SK-N-MC (cell line): ENCODE data around the gene NFATC2.

ENCODE experiments used
- EZH2 ChIP-seq: fragments of 200-600 bp; sonication (generic); IDR thresholded peaks from one replicate; pipeline ENCODE4 v1.6.1; 2017; ENCODE audit warnings: antibody characterized with exemption
- FOXP2 ChIP-seq: optimal IDR thresholded peaks from 2 replicates; pipeline ENCODE3; 2011; ENCODE audit warnings: mild to moderate bottlenecking, moderate library complexity; ENCODE audit not compliant: insufficient read depth; ENCODE audit errors: extremely low read length, control extremely low read depth

DNA sequence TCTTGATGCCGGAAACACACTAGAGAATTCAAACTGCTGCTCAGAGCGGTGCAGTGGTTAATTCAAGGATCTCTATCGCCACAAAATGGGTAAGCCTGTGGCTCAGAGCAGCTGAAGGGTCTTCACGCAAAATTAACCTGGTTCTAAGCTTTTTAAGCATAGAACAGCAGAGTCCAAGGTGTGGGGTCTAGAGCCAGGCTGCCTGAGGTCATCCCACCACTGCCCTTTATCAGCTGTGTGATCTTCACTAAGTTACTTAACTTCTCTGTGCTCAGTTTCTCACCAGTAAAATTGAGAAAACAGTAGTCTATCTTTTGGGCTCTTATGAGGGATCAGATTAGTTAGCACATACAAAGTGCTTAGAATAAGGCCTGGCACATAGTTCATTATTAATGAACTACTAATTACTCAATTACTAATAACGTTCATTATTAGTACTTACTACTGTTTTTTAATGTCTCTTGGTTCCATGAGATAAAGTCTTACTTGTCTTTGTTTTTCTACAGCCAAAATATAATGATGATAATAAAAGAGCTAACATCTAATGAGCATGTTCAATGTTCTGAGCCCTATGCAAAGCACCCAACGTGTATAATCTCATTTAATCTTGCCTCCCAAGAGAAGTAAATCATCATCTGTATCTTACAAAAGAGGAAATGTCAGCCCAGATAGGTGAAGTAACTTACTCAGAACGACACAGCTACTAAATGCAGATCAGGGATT is 92.9 kb downstream of the NFATC2 start:
- TF ChIP-seq EZH2 (no peak), FOXP2 (no peak)
